Measurements from ENCODE around the gene ZCCHC13.

- TF ChIP-seq EZH2 (IDR thresholded peaks at IDR 0.05; ENCODE audit: insufficient read depth, poor library complexity, severe bottlenecking) (no peak), EZH2phosphoT487 (IDR thresholded peaks at IDR 0.05; ENCODE audit: insufficient read depth, low read depth) (no peak)
These were observed 17.2 kb downstream of the ZCCHC13 start for GRCh38 chrX:74321191-74321590.

Measured in GM23248 (cell line).